Gastrocnemius medialis (tissue), 4 donors: ENCODE results near the gene LCNL1. TPM values are rescaled to one million over a fixed set of nuclear protein-coding genes. Genes with fewer than 3 reads are reported as not detected.

Experiments
- ATAC-seq, 2 donors: fragments of 150-250 bp; one replicate each; pipeline ENCODE4 v1.9.1; 2016
- DNase-seq, 2 donors: peaks; one replicate each; pipeline ENCODE4 v3.0.0-alpha.2; 2019
- H3K27ac ChIP-seq, 4 donors: fragments of 200-600 bp; sonication (generic); 1 replicate in 1 of 4; 2 replicates in 3 of 4; pipeline ENCODE4 v1.5.1; 2016 to 2018; ENCODE audit warnings: mild to moderate bottlenecking in 2 of 4, moderate library complexity in 1 of 4
- H3K27me3 ChIP-seq, 3 donors: fragments of 200-600 bp; sonication (generic) in 2 of 3; 1 replicate in 1 of 3; 2 replicates in 2 of 3; pipeline versions ENCODE4 v1.5.1 to v1.6.0; 2016 to 2019; ENCODE audit warnings: mild to moderate bottlenecking in 1 of 3, moderate library complexity in 1 of 3
- H3K36me3 ChIP-seq, 2 donors: fragments of 200-600 bp; sonication (generic) in 1 of 2; one replicate each; pipeline ENCODE4 v1.5.1; 2017 to 2018
- H3K4me1 ChIP-seq, 2 donors: fragments of 200-600 bp; sonication (generic) in 1 of 2; one replicate each; pipeline ENCODE4 v1.5.1; 2016 to 2017; ENCODE audit warnings: mild to moderate bottlenecking in 2 of 2
- H3K4me3 ChIP-seq, 4 donors: fragments of 200-600 bp; sonication (generic) in 3 of 4; 1 replicate in 1 of 4; 2 replicates in 3 of 4; pipeline ENCODE4 v1.5.1; 2016 to 2019; ENCODE audit warnings: mild to moderate bottlenecking in 2 of 4
- H3K9me3 ChIP-seq, 3 donors: fragments of 200-600 bp; sonication (generic) in 2 of 3; 1 replicate in 1 of 3; 2 replicates in 2 of 3; pipeline ENCODE4 v1.5.1; 2016 to 2019
- CTCF ChIP-seq, 5 experiments: fragments of 450-650 bp in 3 of 5; fragments of 200-600 bp in 2 of 5; sonication (generic) in 2 of 5; IDR thresholded peaks in 4 of 5; conservative IDR thresholded peaks in 1 of 5; 1 replicate in 4 of 5; 2 replicates in 1 of 5; pipeline ENCODE4 v1.5.1; 2016 to 2019; ENCODE audit warnings: antibody characterized with exemption in 5 of 5, mild to moderate bottlenecking in 3 of 5, moderate library complexity in 3 of 5
- POLR2A ChIP-seq, 2 donors: fragments of 450-650 bp; IDR thresholded peaks; one replicate each; pipeline ENCODE4 v1.6.1; 2017; ENCODE audit warnings: antibody characterized with exemption in 2 of 2, mild to moderate bottlenecking in 2 of 2, moderate library complexity in 2 of 2
- in situ Hi-C, 4 donors: fragments of 200-750 bp; cut with MboI; loops; one replicate each; pipeline versions ENCODE4 v1.15.0 to v1.8.0; 2017; ENCODE audit warnings: low sequenced_read_pairs in 4 of 4
- intact Hi-C: fragments of 100-400 bp; cut with DNase I; formaldehyde crosslinking; loops from one replicate; pipeline ENCODE4 v1.15.1; 2023; ENCODE audit warnings: low total_unique reads
- total RNA-seq, 4 donors: library from RNA; depleted of rRNA; stranded (reverse); fragments of >200 nt; gene quantifications; one replicate each; pipeline versions ENCODE4 v1.1.0 to v1.2.3, GENCODE V29; 2016

LCNL1 gene
- total RNA-seq, 4 donors from 2014 or later = 0.10 TPM; not detected in 3

GRCh38 chr9:137019891-137020683, 37.3 kb downstream of the LCNL1 start:
- peaks cover 0 to 31% of the 10 kb centered on the region in 2 donors for H3K36me3 ChIP-seq
- DNase-seq = no peak
- intact Hi-C loops (no loop called here), in situ Hi-C loops (no loop called here)
- TF ChIP-seq POLR2A (IDR thresholded peaks at IDR 0.05) (no peak), CTCF (IDR thresholded peaks at IDR 0.05 in 4 of 5, conservative IDR thresholded peaks at IDR 0.05 in 1 of 5) (no peak)
- H3K4me3 ChIP-seq = no peak overlapping the region
- no peak overlapping the region for H3K27ac ChIP-seq
- H3K9me3 ChIP-seq = no peaks in the 10 kb centered on the region
- no peak for ATAC-seq
- no peaks in the 10 kb centered on the region for H3K27me3 ChIP-seq
- H3K4me1 ChIP-seq = no peaks in the 10 kb centered on the region

DNA sequence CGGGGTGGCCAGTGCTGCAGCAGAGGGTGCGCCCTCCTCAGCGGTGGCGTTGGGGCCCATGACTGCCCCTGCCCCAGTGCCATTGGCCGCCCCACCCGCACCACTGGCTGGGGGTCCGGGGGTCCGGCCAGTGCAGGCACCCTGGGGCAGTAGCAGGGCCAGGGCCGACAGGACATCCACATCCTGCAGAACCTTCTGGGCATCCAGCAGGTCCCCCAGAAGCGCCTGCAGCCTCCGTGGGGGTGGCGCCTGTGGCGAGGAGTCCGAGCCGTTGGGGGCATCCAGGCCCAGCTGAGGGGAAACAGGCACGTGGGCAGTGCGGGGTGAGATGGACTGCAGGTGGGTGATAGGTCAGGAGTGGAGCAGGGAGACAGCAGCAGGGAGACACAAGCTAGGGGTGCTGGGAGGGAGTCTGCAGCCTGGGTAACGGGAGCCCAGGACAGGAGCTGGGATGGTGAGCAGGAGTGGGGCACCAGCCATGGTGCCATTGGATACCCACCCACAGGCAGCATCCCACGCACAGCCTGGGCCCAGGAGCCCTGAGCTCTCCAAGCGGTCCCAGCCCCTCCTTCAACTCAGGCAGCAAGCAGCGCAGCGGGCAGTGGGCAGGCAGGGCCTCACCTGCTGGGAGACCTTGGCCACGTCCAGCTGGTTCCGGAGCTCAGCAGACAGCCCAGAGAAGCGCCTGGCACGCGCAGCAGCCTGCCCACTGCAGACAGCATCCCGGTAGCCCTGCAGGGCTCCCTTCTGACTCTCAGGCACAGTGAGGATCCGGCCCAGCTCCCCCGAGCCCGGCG, 38.2 kb downstream of the LCNL1 start:
- no peaks in the 10 kb centered on the region for H3K9me3 ChIP-seq
- H3K36me3 ChIP-seq = peaks cover 0 to 22% of the 10 kb centered on the region in 2 donors
- H3K27ac ChIP-seq = no peak overlapping the region
- H3K4me1 ChIP-seq = no peaks in the 10 kb centered on the region
- no peaks in the 10 kb centered on the region for H3K27me3 ChIP-seq
- DNase-seq (no peak), ATAC-seq (no peak)
- in situ Hi-C loops (no loop called here), intact Hi-C loops (no loop called here)
- H3K4me3 ChIP-seq = no peak overlapping the region
- no peak for TF ChIP-seq CTCF (IDR thresholded peaks at IDR 0.05 in 4 of 5, conservative IDR thresholded peaks at IDR 0.05 in 1 of 5)

GRCh38 chr9:137021568-137021978, 38.8 kb downstream of the LCNL1 start:
- intact Hi-C loops = no loop called here

DNA sequence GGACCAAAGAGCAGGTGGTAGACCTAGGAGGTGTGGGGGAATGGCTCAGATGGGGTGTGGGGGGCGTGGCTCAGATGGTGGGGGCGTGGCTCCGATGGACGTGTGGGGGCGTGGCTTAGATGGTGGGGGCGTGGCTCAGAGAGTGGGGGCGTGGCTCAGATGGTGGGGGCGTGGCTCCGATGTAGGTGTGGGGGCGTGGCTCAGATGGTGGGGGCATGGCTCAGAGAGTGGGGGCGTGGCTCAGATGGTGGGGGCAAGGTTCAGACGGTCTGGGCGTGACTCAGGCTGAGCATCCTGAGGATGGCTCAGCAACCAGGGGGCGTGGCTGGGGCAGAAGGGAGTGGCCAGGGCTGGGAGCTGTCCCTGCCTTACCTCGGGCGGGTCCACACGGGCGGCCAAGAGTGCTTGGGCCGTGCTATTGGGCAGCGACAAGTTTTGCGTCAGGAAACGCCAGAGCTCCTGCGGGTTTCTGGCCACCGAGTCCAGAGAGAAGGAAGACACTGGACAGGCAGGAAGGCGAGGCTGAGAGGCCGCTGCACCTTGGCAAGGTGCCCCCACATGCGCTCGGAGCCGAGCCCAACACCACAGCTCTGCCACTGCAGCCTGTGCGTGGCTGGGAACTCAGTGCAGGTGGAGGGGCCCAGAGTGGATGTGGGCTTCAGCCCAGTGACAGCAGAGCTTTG, 39.3 kb downstream of the LCNL1 start:
- no peaks in the 10 kb centered on the region for H3K9me3 ChIP-seq
- peak in 1 of 2 donors; percentile 39 for DNase-seq
- in situ Hi-C loops (no loop called here), intact Hi-C loops (no loop called here)
- H3K27me3 ChIP-seq = no peaks in the 10 kb centered on the region
- H3K4me1 ChIP-seq = peaks cover 6 to 8% of the 10 kb centered on the region in 2 donors
- no peak overlapping the region for H3K27ac ChIP-seq
- H3K4me3 ChIP-seq = no peak overlapping the region
- peaks cover 0 to 12% of the 10 kb centered on the region in 2 donors for H3K36me3 ChIP-seq
- ATAC-seq = peak in 1 of 2 donors; percentile 24
- TF ChIP-seq POLR2A (IDR thresholded peaks at IDR 0.05) = no peak
- TF ChIP-seq CTCF (IDR thresholded peaks at IDR 0.05 in 4 of 5, conservative IDR thresholded peaks at IDR 0.05 in 1 of 5) = no peak

More at GRCh38 chr9:137021568-137021978, 38.8 kb downstream of the LCNL1 start:
- Histone ChIP-seq H3K4me3 (no peak overlapping the region), H3K36me3 (peaks cover 0 to 18% of the 10 kb centered on the region in 2 donors), H3K27ac (no peak overlapping the region), H3K4me1 (peaks cover under 1 to 3% of the 10 kb centered on the region in 2 donors), H3K27me3 (no peaks in the 10 kb centered on the region), H3K9me3 (no peaks in the 10 kb centered on the region)
- no peak for ATAC-seq
- DNase-seq = no peak
- TF ChIP-seq POLR2A (IDR thresholded peaks at IDR 0.05) (no peak), CTCF (IDR thresholded peaks at IDR 0.05 in 4 of 5, conservative IDR thresholded peaks at IDR 0.05 in 1 of 5) (no peak)
- in situ Hi-C loops = no loop called here
